K562 (cell line): Measurements from ENCODE around the gene MPIG6B. TPM values are rescaled to one million over a fixed set of nuclear protein-coding genes. Genes with fewer than 3 reads are reported as not detected.

Experiments
- ARID1B ChIP-seq: fragments of 450-650 bp; IDR thresholded peaks from 2 replicates; pipeline ENCODE4 v1.6.1; 2016; ENCODE audit warnings: antibody characterized with exemption, mild to moderate bottlenecking, inconsistent platforms
- CHAMP1 ChIP-seq: fragments of 450-650 bp; IDR thresholded peaks from 2 replicates; pipeline ENCODE4 v1.6.1; 2016; ENCODE audit warnings: mild to moderate bottlenecking
- ELF1 ChIP-seq: fragments of 200-800 bp; sonication (Bioruptor generic); IDR thresholded peaks from 2 replicates; pipeline ENCODE4 v1.6.1; 2016; ENCODE audit warnings: missing genetic modification characterization, missing compliant biosample characterization
- ELF2 ChIP-seq: fragments of 250-450 bp; sonication (Bioruptor Pico); IDR thresholded peaks from 2 replicates; pipeline ENCODE4 v1.5.0; 2021; ENCODE audit warnings: mild to moderate bottlenecking
- HINFP ChIP-seq: fragments of 450-650 bp; conservative IDR thresholded peaks from 2 replicates; pipeline ENCODE4 v1.6.1; 2016; ENCODE audit warnings: missing genetic modification characterization, low read depth, mild to moderate bottlenecking, control low read depth, missing compliant biosample characterization
- ILF3 ChIP-seq: fragments of 450-650 bp; IDR thresholded peaks from 2 replicates; pipeline ENCODE4 v1.6.1; 2018; ENCODE audit warnings: antibody characterized with exemption, mild to moderate bottlenecking, moderate library complexity, borderline replicate concordance
- MED1 ChIP-seq: sonication (generic); formaldehyde crosslinking; IDR thresholded peaks from 2 replicates; pipeline ENCODE4 v1.8.1; 2023; ENCODE audit warnings: missing genetic modification reagents, borderline replicate concordance
- MTA3 ChIP-seq: fragments of 450-650 bp; formaldehyde crosslinking; IDR thresholded peaks from 2 replicates; pipeline ENCODE4 v1.6.1; 2017; ENCODE audit warnings: mild to moderate bottlenecking, borderline replicate concordance
- NELFE ChIP-seq: IDR thresholded peaks from 2 replicates; pipeline ENCODE4 v1.6.1; 2011; ENCODE audit warnings: mild to moderate bottlenecking; ENCODE audit not compliant: insufficient read depth, insufficient read length
- PYGO2 ChIP-seq: fragments of 450-650 bp; IDR thresholded peaks from 2 replicates; pipeline ENCODE4 v1.6.1; 2016; ENCODE audit warnings: mild to moderate bottlenecking, missing genetic modification characterization, moderate library complexity, missing compliant biosample characterization
- RFX1 ChIP-seq: fragments of 450-650 bp; IDR thresholded peaks from 2 replicates; pipeline ENCODE4 v1.6.1; 2016; ENCODE audit warnings: mild to moderate bottlenecking, moderate library complexity
- SMARCC2 ChIP-seq: fragments of 450-650 bp; IDR thresholded peaks from 2 replicates; pipeline ENCODE4 v1.6.1; 2017; ENCODE audit warnings: antibody characterized with exemption, moderate library complexity, mild to moderate bottlenecking, low read depth
- SNRNP70 ChIP-seq: fragments of 200-400 bp; formaldehyde crosslinking; optimal IDR thresholded peaks from 2 replicates; pipeline ENCODE3; 2017; ENCODE audit warnings: low read depth, low read length
- SRSF1 ChIP-seq: fragments of 200-400 bp; formaldehyde crosslinking; IDR thresholded peaks from 2 replicates; pipeline ENCODE4 v1.6.1; 2017; ENCODE audit warnings: mild to moderate bottlenecking, low read depth, low read length, moderate library complexity
- STAG1 ChIP-seq: sonication (generic); formaldehyde crosslinking; IDR thresholded peaks from 2 replicates; pipeline ENCODE4 v1.5.0; 2020; ENCODE audit warnings: missing genetic modification reagents, borderline replicate concordance
- TBL1XR1 ChIP-seq, 2 experiments: IDR thresholded peaks; 2 replicates each; pipeline ENCODE4 v1.6.1; 2012; ENCODE audit warnings: improper control_type of control experiment in 2 of 2, low read length in 2 of 2, mild to moderate bottlenecking in 1 of 2
- THAP12 ChIP-seq: fragments of 250-450 bp; sonication (Bioruptor Pico); IDR thresholded peaks from 2 replicates; pipeline ENCODE4 v1.9.0; 2021; ENCODE audit warnings: mild to moderate bottlenecking, inconsistent platforms
- U2AF2 ChIP-seq: fragments of 200-400 bp; formaldehyde crosslinking; optimal IDR thresholded peaks from 2 replicates; pipeline ENCODE3; 2017; ENCODE audit warnings: low read depth, mild to moderate bottlenecking, low read length
- ZNF143 ChIP-seq: sonication (generic); formaldehyde crosslinking; IDR thresholded peaks from 2 replicates; pipeline ENCODE4 v1.9.0; 2022; ENCODE audit warnings: mild to moderate bottlenecking, missing genetic modification reagents
- ZNF512 ChIP-seq: IDR thresholded peaks from 2 replicates; pipeline ENCODE4 v1.6.1; 2016; ENCODE audit warnings: missing genetic modification characterization, missing compliant biosample characterization
- ZNF76 ChIP-seq: fragments of 250-450 bp; sonication (Bioruptor Pico); IDR thresholded peaks from 2 replicates; pipeline ENCODE4 v1.4.0; 2020; ENCODE audit warnings: mild to moderate bottlenecking, moderate library complexity, borderline replicate concordance
- ZSCAN29 ChIP-seq: fragments of 450-650 bp; IDR thresholded peaks from 2 replicates; pipeline ENCODE4 v1.6.1; 2017
- polyA plus RNA-seq, 8 experiments: library from polyadenylated mRNA; depleted of rRNA in 4 of 8; stranded (reverse) in 5 of 8; unstranded in 3 of 8; fragments of >200 nt; fragmentation: Nextera tagmentation in 2 of 8; fragmentation: Illumina TruSeq in 1 of 8; extraction: Ambion mirVana in 2 of 8; extraction: Trizol in 1 of 8; gene quantifications; 2 replicates each; pipeline versions ENCODE4 v1.2.1 to v1.2.3, GENCODE V29; 2011 to 2014; ENCODE audit warnings: inconsistent platforms in 1 of 8, missing spikeins in 1 of 8
- total RNA-seq, 7 experiments: library from RNA; depleted of rRNA in 6 of 7; stranded (reverse); fragments of >200 nt in 6 of 7; fragmentation: Illumina TruSeq in 2 of 7; extraction: Trizol in 2 of 7; gene quantifications; 2 replicates each; pipeline versions ENCODE4 v1.2.1 to v1.2.3, GENCODE V29; 2011 to 2021; ENCODE audit warnings: low replicate concordance in 1 of 7

The MPIG6B gene
- total and polyA plus RNA-seq, 9 of the 15 experiments (the other 6 are each of a cell fraction or from before 2014, with no cell fraction given) = 0.11 to 1.2 (median 0.28) TPM; not detected in 1

- no peak for TF ChIP-seq ZNF512 (tag)
- no peak for TF ChIP-seq ARID1B
- peak; percentile 98 for TF ChIP-seq ELF2
- peak; percentile 93 for TF ChIP-seq THAP12 (CRISPR knock-in tag)
- no peak for TF ChIP-seq STAG1 (CRISPR knock-in tag)
- TF ChIP-seq ELF1 = no peak
- TF ChIP-seq RFX1 = no peak
- peak; percentile 86; the same call in 1 of the 2 replicates for TF ChIP-seq ZSCAN29
- no peak for TF ChIP-seq SMARCC2
- TF ChIP-seq ILF3 = no peak
- TF ChIP-seq NELFE = no peak
- no peak for TF ChIP-seq ZNF143
- TF ChIP-seq SNRNP70 = no peak
- TF ChIP-seq PYGO2 (tag) = 0 out of 2 replicates have a peak, but pooled peaks have one; percentile 28
- no peak for TF ChIP-seq MTA3
- TF ChIP-seq TBL1XR1 (IDR thresholded peaks at IDR 0.05; ENCODE audit: low read length in 2 of 2) = no peak
- TF ChIP-seq HINFP (tag) = peak; percentile 68
- TF ChIP-seq MED1 (CRISPR knock-in tag) = no peak
- TF ChIP-seq CHAMP1 = no peak
- TF ChIP-seq U2AF2 = no peak
- TF ChIP-seq ZNF76 (CRISPR knock-in tag) = peak; percentile 65; the same call in 1 of the 2 replicates
- 0 out of 2 replicates have a peak, but pooled peaks have one; percentile 85 for TF ChIP-seq SRSF1
Measured at GRCh38 chr6:31729979-31730630, 6.9 kb downstream of the MPIG6B start (continued).
